HepG2 (cell line): ENCODE measurements around the gene ZBTB7C. TPM values are rescaled to one million over a fixed set of nuclear protein-coding genes. Genes with fewer than 3 reads are reported as not detected.

Experiments
- ATAC-seq: fragments of 200-7000 bp; cut with Tn5 transposase; 3 replicates; pipeline ENCODE4 v1.9.1; 2020; ENCODE audit warnings: mild to moderate bottlenecking, moderate library complexity
- BruUV-seq: library from RNA; stranded (reverse); fragments of 400-500 nt; replicated peaks from 2 replicates; lab custom pipeline; 2021; lab: Mats Ljungman, UMichigan
- CTCF ChIA-PET: fragments of 300-600 bp; formaldehyde crosslinking; extraction: SDS; loops from one replicate; lab custom pipeline; 2021; ENCODE audit warnings: low total read pairs, inconsistent platforms, low intra/inter-chr PET ratio; lab: Yijun Ruan, JAX
- POLR2A ChIA-PET: fragments of 350-600 bp; sonication (Branson Sonifier 250); formaldehyde crosslinking; loops from one replicate; lab custom pipeline; 2020; ENCODE audit warnings: antibody characterized with exemption, inconsistent platforms; lab: Yijun Ruan, JAX
- DNase-seq: peaks from one replicate; pipeline ENCODE4 v3.0.0-alpha.2; 2015; ENCODE audit warnings: low spot score
- FAIRE-seq: peaks from 3 replicates; lab custom pipeline; 2011; peaks lifted over from hg19 to GRCh38; lab: Jason Lieb, UNC
- H2AFZ ChIP-seq: one replicate; pipeline ENCODE4 v1.6.1; 2011; ENCODE audit warnings: low read length, inconsistent platforms
- H3K27ac ChIP-seq: fragments of 300-600 bp; 3 replicates; pipeline ENCODE4 v1.8.0; 2011; ENCODE audit warnings: mixed run types, mild to moderate bottlenecking, mixed read lengths, low read length, inconsistent platforms; ENCODE audit not compliant: insufficient read depth; ENCODE audit errors: extremely low read length
- H3K27me3 ChIP-seq, 2 experiments: fragments of 200-600 bp in 1 of 2; 2 replicates in 1 of 2; 3 replicates in 1 of 2; pipeline versions ENCODE4 v1.6.0 to v1.8.0; 2011; ENCODE audit warnings: low read length in 2 of 2, mild to moderate bottlenecking in 2 of 2, moderate library complexity in 2 of 2, inconsistent platforms in 1 of 2; ENCODE audit not compliant: insufficient read depth in 2 of 2, control insufficient read depth in 1 of 2
- H3K36me3 ChIP-seq, 2 experiments: fragments of 200-600 bp in 1 of 2; replicated peaks in 1 of 2; 2 replicates in 1 of 2; 3 replicates in 1 of 2; pipeline versions ENCODE4 v1.5.1 to v1.8.0; 2011; ENCODE audit warnings: low read length in 2 of 2, inconsistent platforms in 1 of 2; ENCODE audit not compliant: insufficient read depth in 2 of 2, control insufficient read depth in 1 of 2
- H3K4me1 ChIP-seq: 2 replicates; pipeline ENCODE4 v1.5.1; 2012; ENCODE audit warnings: low read length, inconsistent platforms; ENCODE audit not compliant: insufficient read depth
- H3K4me2 ChIP-seq: 2 replicates; pipeline ENCODE4 v1.6.0; 2011; ENCODE audit warnings: low read depth, low read length, inconsistent platforms
- H3K4me3 ChIP-seq, 3 experiments: fragments of 200-600 bp in 1 of 3; sonication (generic), shearing (Covaris generic) in 1 of 3; replicated peaks in 1 of 3; 2 replicates each; pipeline ENCODE4 v1.5.1; 2011 to 2016; ENCODE audit warnings: low read length in 3 of 3, inconsistent platforms in 2 of 3, low read depth in 2 of 3, mild to moderate bottlenecking in 2 of 3, control low read depth in 1 of 3, mixed read lengths in 1 of 3; ENCODE audit not compliant: insufficient read depth in 1 of 3
- H3K79me2 ChIP-seq: one replicate; pipeline ENCODE4 v1.6.1; 2011; ENCODE audit warnings: low read length, inconsistent platforms; ENCODE audit not compliant: insufficient read depth
- H3K9ac ChIP-seq: 2 replicates; pipeline ENCODE4 v1.6.0; 2011; ENCODE audit warnings: mild to moderate bottlenecking, low read depth, low read length, inconsistent platforms; ENCODE audit not compliant: insufficient read depth
- H3K9me3 ChIP-seq: 2 replicates; pipeline ENCODE4 v1.5.1; 2012; ENCODE audit warnings: mild to moderate bottlenecking, low read length
- H4K20me1 ChIP-seq: 2 replicates; pipeline ENCODE4 v1.6.0; 2011; ENCODE audit warnings: inconsistent platforms, mild to moderate bottlenecking, low read length, moderate library complexity; ENCODE audit not compliant: insufficient read depth
- ADNP ChIP-seq: sonication (generic); formaldehyde crosslinking; IDR thresholded peaks from 2 replicates; pipeline ENCODE4 v1.4.0; 2020; ENCODE audit warnings: missing genetic modification reagents
- CEBPB ChIP-seq: IDR thresholded peaks from 2 replicates; pipeline ENCODE4 v1.6.1; 2011; ENCODE audit warnings: low read depth, low read length, improper control_type of control experiment, borderline replicate concordance
- GTF2F1 ChIP-seq: fragments of 150-350 bp; IDR thresholded peaks from 2 replicates; pipeline ENCODE4 v1.6.1; 2014; ENCODE audit warnings: low read length
- NFIB ChIP-seq: sonication (generic); formaldehyde crosslinking; IDR thresholded peaks from 2 replicates; pipeline ENCODE4 v1.9.0; 2021; ENCODE audit warnings: missing genetic modification reagents, mild to moderate bottlenecking, borderline replicate concordance
- TBX2 ChIP-seq: sonication (generic); formaldehyde crosslinking; IDR thresholded peaks from 2 replicates; pipeline ENCODE4 v1.5.0; 2020; ENCODE audit warnings: missing genetic modification reagents, mild to moderate bottlenecking, borderline replicate concordance
- TCF12 ChIP-seq, 2 experiments: fragments of 450-650 bp in 1 of 2; sonication (generic) in 1 of 2; formaldehyde crosslinking in 1 of 2; IDR thresholded peaks; 2 replicates each; pipeline versions ENCODE4 v1.6.1 to v1.8.0; 2017 to 2022; ENCODE audit warnings: antibody characterized with exemption in 1 of 2, mild to moderate bottlenecking in 1 of 2, missing genetic modification reagents in 1 of 2, moderate library complexity in 1 of 2
- THAP7 ChIP-seq: sonication (generic); formaldehyde crosslinking; IDR thresholded peaks from 2 replicates; pipeline ENCODE4 v1.8.1; 2023; ENCODE audit warnings: mild to moderate bottlenecking, missing genetic modification reagents
- USF2 ChIP-seq, 2 experiments: sonication (generic) in 1 of 2; formaldehyde crosslinking in 1 of 2; IDR thresholded peaks; 2 replicates each; pipeline versions ENCODE4 v1.5.1 to v1.6.1; 2011 to 2020; ENCODE audit warnings: borderline replicate concordance in 1 of 2, low read depth in 1 of 2, low read length in 1 of 2, mild to moderate bottlenecking in 1 of 2, missing genetic modification reagents in 1 of 2, moderate library complexity in 1 of 2
- ZBTB42 ChIP-seq: sonication (generic); formaldehyde crosslinking; IDR thresholded peaks from 2 replicates; pipeline ENCODE4 v1.5.0; 2020; ENCODE audit warnings: mild to moderate bottlenecking, missing genetic modification reagents
- ZFP82 ChIP-seq: sonication (generic); formaldehyde crosslinking; IDR thresholded peaks from 2 replicates; pipeline ENCODE4 v1.5.1; 2020; ENCODE audit warnings: mild to moderate bottlenecking, missing genetic modification reagents, borderline replicate concordance
- WGBS: methylation state at CpG from one replicate; pipeline ENCODE4 v1.1.6; 2017; ENCODE audit warnings: low lambda C conversion rate; 5-methylcytosine and 5-hydroxymethylcytosine counted together
- in situ Hi-C: cut with HindIII; loops from 2 replicates; pipeline ENCODE4 v1.10.0; 2017; ENCODE audit warnings: low pct_unique_long_range_greater_than_20kb; ENCODE audit not compliant: extremely low pct_ligation_motif_present
- intact Hi-C: fragments of 100-400 bp; cut with micrococcal nuclease; formaldehyde crosslinking; loops from one replicate; pipeline ENCODE4 v1.10.0; 2022; ENCODE audit not compliant: unreplicated experiment
- polyA plus RNA-seq, 8 experiments: library from polyadenylated mRNA; depleted of rRNA in 3 of 8; stranded (reverse) in 7 of 8; unstranded in 1 of 8; fragments of >200 nt; fragmentation: Illumina TruSeq in 4 of 8; extraction: Trizol in 4 of 8; gene quantifications; 2 replicates each; pipeline versions ENCODE4 v1.2.1 to v1.2.3, GENCODE V29; 2011 to 2016; ENCODE audit warnings: low read depth in 4 of 8, missing spikeins in 1 of 8, mixed read lengths in 1 of 8; ENCODE audit not compliant: insufficient read depth in 1 of 8
- total RNA-seq, 5 experiments: library from RNA; depleted of rRNA; stranded (reverse); fragments of >200 nt; fragmentation: Illumina TruSeq; extraction: Trizol; gene quantifications; 2 replicates each; pipeline ENCODE4 v1.2.3, GENCODE V29; 2016; ENCODE audit warnings: low read depth in 1 of 5
- TF ChIP-seq, protein P1 (sequence below): sonication (generic); formaldehyde crosslinking; IDR thresholded peaks from 2 replicates; pipeline ENCODE4 v1.5.0; 2020; ENCODE audit warnings: missing genetic modification reagents
- TF ChIP-seq, protein P2 (sequence below), 2 experiments: IDR thresholded peaks; 2 replicates each; pipeline ENCODE4 v1.6.1; 2011 to 2012; ENCODE audit warnings: low read length in 2 of 2, borderline replicate concordance in 1 of 2, low read depth in 1 of 2, mild to moderate bottlenecking in 1 of 2, moderate library complexity in 1 of 2
- TF ChIP-seq, protein P3 (sequence below): IDR thresholded peaks from 2 replicates; pipeline ENCODE4 v1.6.1; 2016; ENCODE audit warnings: low read depth, control low read depth

Gene ZBTB7C
- total and polyA plus RNA-seq, 2 of the 13 experiments (the other 11 are each of a cell fraction or from before 2014, with no cell fraction given): 0.01 to 0.04 TPM

- DNase-seq (no peak), FAIRE-seq (no peak), ATAC-seq (no peak)
- ChIA-PET CTCF (no interaction called here), POLR2A (no interaction called here)
- Histone ChIP-seq H3K4me3 (no peak overlapping the region), H3K79me2 (no peaks in the 10 kb centered on the region), H3K9ac (no peak overlapping the region), H4K20me1 (no peaks in the 10 kb centered on the region), H3K4me1 (no peaks in the 10 kb centered on the region), H3K27ac (no peak overlapping the region), H3K9me3 (no peaks in the 10 kb centered on the region), H2AFZ (no peak overlapping the region), H3K4me2 (no peak overlapping the region), H3K27me3 (peaks cover 0 to 17% of the 10 kb centered on the region in 2 experiments; a peak in 2 of 5 replicates), H3K36me3 (no peaks in the 10 kb centered on the region)
- in situ Hi-C loops (no loop called here), intact Hi-C loops (no loop called here)
- BruUV-seq: no TSS peak
- WGBS: 0% methylated on average over 1 of the region's 4 CpGs
- TF ChIP-seq CEBPB (no peak), USF2 (IDR thresholded peaks at IDR 0.05; ENCODE audit: low read depth, low read length) (no peak), USF2 (CRISPR knock-in tag; IDR thresholded peaks at IDR 0.05; ENCODE audit: borderline replicate concordance) (no peak), TBX2 (CRISPR knock-in tag) (no peak), ZFP82 (CRISPR knock-in tag) (no peak), ZBTB42 (CRISPR knock-in tag) (no peak), ADNP (CRISPR knock-in tag) (no peak), GTF2F1 (no peak), THAP7 (CRISPR knock-in tag) (no peak), NFIB (no peak), TCF12 (IDR thresholded peaks at IDR 0.05) (no peak), TCF12 (CRISPR knock-in tag; IDR thresholded peaks at IDR 0.05) (no peak)
- TF ChIP-seq, protein P1, sequence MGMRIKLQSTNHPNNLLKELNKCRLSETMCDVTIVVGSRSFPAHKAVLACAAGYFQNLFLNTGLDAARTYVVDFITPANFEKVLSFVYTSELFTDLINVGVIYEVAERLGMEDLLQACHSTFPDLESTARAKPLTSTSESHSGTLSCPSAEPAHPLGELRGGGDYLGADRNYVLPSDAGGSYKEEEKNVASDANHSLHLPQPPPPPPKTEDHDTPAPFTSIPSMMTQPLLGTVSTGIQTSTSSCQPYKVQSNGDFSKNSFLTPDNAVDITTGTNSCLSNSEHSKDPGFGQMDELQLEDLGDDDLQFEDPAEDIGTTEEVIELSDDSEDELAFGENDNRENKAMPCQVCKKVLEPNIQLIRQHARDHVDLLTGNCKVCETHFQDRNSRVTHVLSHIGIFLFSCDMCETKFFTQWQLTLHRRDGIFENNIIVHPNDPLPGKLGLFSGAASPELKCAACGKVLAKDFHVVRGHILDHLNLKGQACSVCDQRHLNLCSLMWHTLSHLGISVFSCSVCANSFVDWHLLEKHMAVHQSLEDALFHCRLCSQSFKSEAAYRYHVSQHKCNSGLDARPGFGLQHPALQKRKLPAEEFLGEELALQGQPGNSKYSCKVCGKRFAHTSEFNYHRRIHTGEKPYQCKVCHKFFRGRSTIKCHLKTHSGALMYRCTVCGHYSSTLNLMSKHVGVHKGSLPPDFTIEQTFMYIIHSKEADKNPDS (CRISPR knock-in tag): no peak
- TF ChIP-seq, protein P2, sequence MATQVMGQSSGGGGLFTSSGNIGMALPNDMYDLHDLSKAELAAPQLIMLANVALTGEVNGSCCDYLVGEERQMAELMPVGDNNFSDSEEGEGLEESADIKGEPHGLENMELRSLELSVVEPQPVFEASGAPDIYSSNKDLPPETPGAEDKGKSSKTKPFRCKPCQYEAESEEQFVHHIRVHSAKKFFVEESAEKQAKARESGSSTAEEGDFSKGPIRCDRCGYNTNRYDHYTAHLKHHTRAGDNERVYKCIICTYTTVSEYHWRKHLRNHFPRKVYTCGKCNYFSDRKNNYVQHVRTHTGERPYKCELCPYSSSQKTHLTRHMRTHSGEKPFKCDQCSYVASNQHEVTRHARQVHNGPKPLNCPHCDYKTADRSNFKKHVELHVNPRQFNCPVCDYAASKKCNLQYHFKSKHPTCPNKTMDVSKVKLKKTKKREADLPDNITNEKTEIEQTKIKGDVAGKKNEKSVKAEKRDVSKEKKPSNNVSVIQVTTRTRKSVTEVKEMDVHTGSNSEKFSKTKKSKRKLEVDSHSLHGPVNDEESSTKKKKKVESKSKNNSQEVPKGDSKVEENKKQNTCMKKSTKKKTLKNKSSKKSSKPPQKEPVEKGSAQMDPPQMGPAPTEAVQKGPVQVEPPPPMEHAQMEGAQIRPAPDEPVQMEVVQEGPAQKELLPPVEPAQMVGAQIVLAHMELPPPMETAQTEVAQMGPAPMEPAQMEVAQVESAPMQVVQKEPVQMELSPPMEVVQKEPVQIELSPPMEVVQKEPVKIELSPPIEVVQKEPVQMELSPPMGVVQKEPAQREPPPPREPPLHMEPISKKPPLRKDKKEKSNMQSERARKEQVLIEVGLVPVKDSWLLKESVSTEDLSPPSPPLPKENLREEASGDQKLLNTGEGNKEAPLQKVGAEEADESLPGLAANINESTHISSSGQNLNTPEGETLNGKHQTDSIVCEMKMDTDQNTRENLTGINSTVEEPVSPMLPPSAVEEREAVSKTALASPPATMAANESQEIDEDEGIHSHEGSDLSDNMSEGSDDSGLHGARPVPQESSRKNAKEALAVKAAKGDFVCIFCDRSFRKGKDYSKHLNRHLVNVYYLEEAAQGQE (IDR thresholded peaks at IDR 0.05; ENCODE audit: borderline replicate concordance in 1 of 2, low read depth in 1 of 2, low read length in 2 of 2): no peak
- TF ChIP-seq, protein P3, sequence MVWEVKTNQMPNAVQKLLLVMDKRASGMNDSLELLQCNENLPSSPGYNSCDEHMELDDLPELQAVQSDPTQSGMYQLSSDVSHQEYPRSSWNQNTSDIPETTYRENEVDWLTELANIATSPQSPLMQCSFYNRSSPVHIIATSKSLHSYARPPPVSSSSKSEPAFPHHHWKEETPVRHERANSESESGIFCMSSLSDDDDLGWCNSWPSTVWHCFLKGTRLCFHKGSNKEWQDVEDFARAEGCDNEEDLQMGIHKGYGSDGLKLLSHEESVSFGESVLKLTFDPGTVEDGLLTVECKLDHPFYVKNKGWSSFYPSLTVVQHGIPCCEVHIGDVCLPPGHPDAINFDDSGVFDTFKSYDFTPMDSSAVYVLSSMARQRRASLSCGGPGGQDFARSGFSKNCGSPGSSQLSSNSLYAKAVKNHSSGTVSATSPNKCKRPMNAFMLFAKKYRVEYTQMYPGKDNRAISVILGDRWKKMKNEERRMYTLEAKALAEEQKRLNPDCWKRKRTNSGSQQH (CRISPR knock-in tag): no peak
Measured at GRCh38 chr18:48354746-48355260, 54.4 kb downstream of the ZBTB7C start.
